IPS-18a (cell line): ENCODE results near the gene TBCD.

Experiments used
- H3K27ac ChIP-seq: one replicate; pipeline ENCODE4 v1.5.1; 2013; ENCODE audit warnings: low read length
- H3K27me3 ChIP-seq: one replicate; pipeline ENCODE4 v1.6.1; 2013; ENCODE audit warnings: mild to moderate bottlenecking, low read length; ENCODE audit not compliant: control insufficient read depth, insufficient read depth
- H3K36me3 ChIP-seq: one replicate; pipeline ENCODE4 v1.6.1; 2013; ENCODE audit warnings: low read depth, low read length; ENCODE audit not compliant: control insufficient read depth
- H3K4me1 ChIP-seq: one replicate; pipeline ENCODE4 v1.6.1; 2013; ENCODE audit warnings: low read depth, low read length; ENCODE audit not compliant: control insufficient read depth
- H3K4me3 ChIP-seq: one replicate; pipeline ENCODE4 v1.5.1; 2013; ENCODE audit warnings: low read length
- H3K9ac ChIP-seq: one replicate; pipeline ENCODE4 v1.6.1; 2013; ENCODE audit warnings: mild to moderate bottlenecking, low read length, moderate library complexity
- H3K9me3 ChIP-seq: one replicate; pipeline ENCODE4 v1.6.1; 2013; ENCODE audit warnings: low read depth, low read length; ENCODE audit not compliant: control insufficient read depth

The TBCD gene

DNA sequence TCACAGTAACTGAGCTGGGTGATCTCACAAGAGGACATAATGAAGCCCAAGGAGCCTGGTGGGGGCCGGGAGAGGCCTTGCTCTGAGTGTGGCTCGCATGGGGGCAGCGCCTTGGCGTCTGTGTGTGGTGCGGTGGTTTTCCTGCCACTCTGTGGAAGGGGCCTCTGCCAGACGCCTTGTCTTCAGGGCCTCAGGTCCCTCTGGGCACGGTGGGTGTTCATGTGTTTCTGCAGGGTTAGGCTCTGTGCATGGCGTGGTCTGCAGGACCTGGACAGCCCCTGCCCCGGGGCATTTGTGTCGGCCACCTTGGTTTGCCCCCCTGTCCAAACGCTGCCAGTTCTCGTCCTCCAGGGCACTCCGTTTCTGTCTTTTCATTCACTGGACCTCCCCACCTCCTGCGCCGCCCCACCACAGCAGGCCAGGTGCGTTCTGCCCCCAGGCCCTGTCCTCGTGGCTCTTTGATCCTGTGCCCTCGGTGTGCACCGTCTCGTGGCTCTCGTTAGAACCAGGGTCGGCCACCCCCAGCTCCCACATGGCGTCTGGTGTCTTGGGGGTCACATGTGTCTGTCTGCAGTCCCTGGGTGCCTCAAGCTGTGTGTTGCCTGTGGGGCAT is 131.7 kb downstream of the TBCD start:
- no peak overlapping the region for H3K27ac ChIP-seq
- no peak overlapping the region for H3K9ac ChIP-seq

GRCh38 chr17:82884341-82884969 is 132.6 kb downstream of the TBCD start:
- H3K4me3 ChIP-seq = no peak overlapping the region

More for the DNA sequence above, 131.7 kb downstream of the TBCD start:
- H3K4me3 ChIP-seq = no peak overlapping the region
- H3K9me3 ChIP-seq = no peaks in the 10 kb centered on the region
- H3K27me3 ChIP-seq = no peaks in the 10 kb centered on the region
- no peaks in the 10 kb centered on the region for H3K36me3 ChIP-seq
- H3K4me1 ChIP-seq = peaks cover 4% of the 10 kb centered on the region

DNA sequence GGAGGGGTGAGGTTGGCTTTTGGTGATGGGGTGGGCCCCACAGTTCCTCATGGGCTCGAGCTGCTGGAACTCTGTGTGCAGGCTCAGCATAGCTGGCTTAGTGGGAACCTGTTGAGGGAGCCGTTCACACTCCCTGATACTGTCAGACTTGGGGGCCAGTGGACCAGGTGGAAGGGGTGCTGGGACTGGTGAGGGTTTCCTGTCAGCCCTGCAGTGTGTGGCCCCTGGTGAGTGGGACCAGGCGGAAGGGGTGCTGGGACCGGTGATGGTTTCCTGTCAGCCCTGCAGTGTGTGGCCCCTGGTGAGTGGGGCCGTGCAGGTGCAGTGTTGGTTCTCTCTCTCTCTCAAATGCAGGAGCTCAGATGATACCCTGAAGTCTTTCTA is 133.1 kb downstream of the TBCD start:
- Histone ChIP-seq H3K4me1 (peaks cover 13% of the 10 kb centered on the region), H3K9ac (no peak overlapping the region), H3K36me3 (no peaks in the 10 kb centered on the region), H3K27me3 (no peaks in the 10 kb centered on the region), H3K27ac (no peak overlapping the region), H3K9me3 (no peaks in the 10 kb centered on the region), H3K4me3 (no peak overlapping the region)

More at GRCh38 chr17:82884341-82884969, 132.6 kb downstream of the TBCD start:
- Histone ChIP-seq H3K27me3 (no peaks in the 10 kb centered on the region), H3K9me3 (no peaks in the 10 kb centered on the region), H3K27ac (no peak overlapping the region), H3K4me1 (peaks cover 10% of the 10 kb centered on the region), H3K9ac (no peak overlapping the region), H3K36me3 (no peaks in the 10 kb centered on the region)

- H3K9ac ChIP-seq = no peak overlapping the region
- H3K27ac ChIP-seq = no peak overlapping the region
- no peaks in the 10 kb centered on the region for H3K27me3 ChIP-seq
- no peaks in the 10 kb centered on the region for H3K9me3 ChIP-seq
- no peaks in the 10 kb centered on the region for H3K36me3 ChIP-seq
- H3K4me1 ChIP-seq = peaks cover 9% of the 10 kb centered on the region
- H3K4me3 ChIP-seq = no peak overlapping the region
These were observed 135.6 kb downstream of the TBCD start for GRCh38 chr17:82887255-82888164.

- Histone ChIP-seq H3K9ac (no peak overlapping the region), H3K4me3 (no peak overlapping the region), H3K4me1 (peaks cover 9% of the 10 kb centered on the region), H3K9me3 (no peaks in the 10 kb centered on the region), H3K36me3 (peaks cover 3% of the 10 kb centered on the region), H3K27me3 (no peaks in the 10 kb centered on the region), H3K27ac (no peak overlapping the region)
These were observed 137.0 kb downstream of the TBCD start for GRCh38 chr17:82888583-82889495.

DNA sequence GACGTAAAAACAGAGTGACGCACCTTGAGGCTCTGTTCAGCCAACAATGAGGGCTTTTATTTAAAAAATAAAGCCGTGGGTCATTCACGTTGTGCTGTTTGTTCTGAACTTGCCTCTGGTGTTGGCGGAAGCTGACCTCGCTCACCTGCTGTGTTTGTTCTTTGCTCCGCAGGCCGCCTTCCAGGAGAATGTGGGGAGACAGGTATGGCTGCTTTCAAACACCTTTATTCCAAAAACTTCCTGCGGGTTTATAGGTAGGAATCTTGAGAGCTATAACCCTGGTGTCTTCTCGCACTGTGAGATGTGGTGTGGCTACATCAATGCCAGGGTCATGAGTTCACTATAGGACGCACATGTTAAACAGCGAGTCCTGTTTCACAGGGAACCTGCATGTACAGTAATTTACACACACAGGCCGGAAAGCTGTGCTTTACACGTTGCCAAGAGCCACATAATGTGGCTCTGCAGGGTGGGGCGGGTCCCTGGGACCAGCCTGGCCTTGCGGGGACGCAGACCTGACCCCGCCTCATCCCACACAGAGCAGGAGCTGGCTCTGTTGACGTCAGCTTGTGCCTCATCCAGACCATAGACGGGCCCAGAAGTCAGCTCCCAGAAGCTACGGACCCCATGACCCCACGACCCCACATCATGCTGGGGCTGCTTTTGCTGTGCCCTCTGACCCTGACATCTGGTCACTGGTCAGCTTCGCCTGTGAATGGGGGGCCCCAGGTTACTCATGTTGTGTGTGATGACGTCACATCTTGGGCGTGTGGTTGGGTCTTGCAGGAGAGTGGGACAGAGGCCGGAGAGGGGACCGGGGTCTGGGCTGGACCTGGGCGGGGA is 137.9 kb downstream of the TBCD start:
- no peak overlapping the region for H3K4me3 ChIP-seq
- H3K27me3 ChIP-seq = no peaks in the 10 kb centered on the region
- peaks cover 3% of the 10 kb centered on the region for H3K36me3 ChIP-seq
- H3K4me1 ChIP-seq = peaks cover 9% of the 10 kb centered on the region
- H3K9ac ChIP-seq = no peak overlapping the region
- H3K27ac ChIP-seq = no peak overlapping the region
- H3K9me3 ChIP-seq = no peaks in the 10 kb centered on the region

DNA sequence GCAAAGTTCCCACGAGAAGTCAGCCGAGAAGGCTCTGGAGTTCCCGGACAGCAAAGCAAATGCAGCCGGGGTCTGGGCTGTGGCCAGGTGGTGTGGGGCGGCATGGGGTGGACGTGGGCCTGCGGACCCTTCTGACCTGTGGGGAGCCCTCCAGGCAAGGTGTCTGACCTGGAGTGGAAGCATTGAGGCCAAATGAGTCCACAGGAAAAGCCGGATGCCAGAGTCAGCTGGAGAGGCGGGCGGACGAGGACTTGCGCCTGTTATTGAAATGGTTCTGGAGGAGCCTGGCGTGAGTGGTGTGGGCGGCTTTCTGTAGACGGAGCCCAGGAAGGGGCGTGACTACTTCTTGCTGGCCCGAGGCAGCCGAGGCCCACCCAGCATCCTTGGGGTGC is 138.5 kb downstream of the TBCD start:
- Histone ChIP-seq H3K9ac (no peak overlapping the region), H3K27ac (no peak overlapping the region), H3K9me3 (no peaks in the 10 kb centered on the region), H3K4me1 (peaks cover 9% of the 10 kb centered on the region), H3K4me3 (no peak overlapping the region), H3K36me3 (peaks cover 3% of the 10 kb centered on the region), H3K27me3 (no peaks in the 10 kb centered on the region)

DNA sequence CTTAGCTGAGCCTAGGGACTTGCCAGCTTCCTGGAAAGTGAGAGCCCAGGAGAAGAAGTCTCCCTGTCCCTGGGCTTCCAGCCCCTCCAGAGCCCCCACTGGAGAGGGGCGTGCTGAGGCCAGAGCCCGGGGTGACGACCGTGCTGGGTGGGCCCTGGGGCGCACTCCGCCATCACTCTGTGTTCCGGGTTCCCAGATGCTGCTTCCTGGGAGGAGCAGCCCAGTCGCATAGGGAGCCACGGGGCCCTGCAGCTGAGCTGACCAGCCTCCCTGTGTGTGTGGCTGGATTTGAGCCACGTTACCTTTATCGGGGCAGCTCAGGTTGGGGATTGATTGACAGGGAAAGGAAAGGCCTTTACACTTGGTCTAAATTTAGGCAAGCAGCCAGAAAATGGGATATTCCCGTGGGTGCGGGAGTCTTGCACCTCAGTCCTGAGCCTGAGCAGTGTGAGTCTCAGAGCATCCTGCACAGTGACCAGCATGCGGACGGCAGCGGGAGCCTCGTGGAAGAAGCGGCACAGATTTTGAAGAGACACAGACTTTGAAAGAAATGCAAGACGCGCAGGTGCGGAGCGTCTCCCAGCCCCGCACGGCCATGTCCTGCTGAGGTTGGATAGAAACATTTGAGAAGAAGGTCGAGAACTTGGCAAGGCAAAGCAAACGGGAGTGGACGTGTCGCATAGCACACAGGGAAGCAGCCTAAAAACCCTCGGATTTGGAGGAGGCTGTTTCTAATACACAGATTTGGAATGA is 139.2 kb downstream of the TBCD start:
- Histone ChIP-seq H3K9me3 (no peaks in the 10 kb centered on the region), H3K36me3 (peaks cover 3% of the 10 kb centered on the region), H3K27ac (no peak overlapping the region), H3K27me3 (no peaks in the 10 kb centered on the region), H3K4me3 (no peak overlapping the region), H3K9ac (no peak overlapping the region), H3K4me1 (peaks cover 9% of the 10 kb centered on the region)

GRCh38 chr17:82891911-82892310 is 140.0 kb downstream of the TBCD start:
- Histone ChIP-seq H3K36me3 (peaks cover 3% of the 10 kb centered on the region), H3K4me1 (peaks cover 9% of the 10 kb centered on the region), H3K9ac (no peak overlapping the region), H3K9me3 (no peaks in the 10 kb centered on the region), H3K27ac (no peak overlapping the region), H3K27me3 (no peaks in the 10 kb centered on the region), H3K4me3 (no peak overlapping the region)
